ENCODE data around the gene TGIF1.

DNA sequence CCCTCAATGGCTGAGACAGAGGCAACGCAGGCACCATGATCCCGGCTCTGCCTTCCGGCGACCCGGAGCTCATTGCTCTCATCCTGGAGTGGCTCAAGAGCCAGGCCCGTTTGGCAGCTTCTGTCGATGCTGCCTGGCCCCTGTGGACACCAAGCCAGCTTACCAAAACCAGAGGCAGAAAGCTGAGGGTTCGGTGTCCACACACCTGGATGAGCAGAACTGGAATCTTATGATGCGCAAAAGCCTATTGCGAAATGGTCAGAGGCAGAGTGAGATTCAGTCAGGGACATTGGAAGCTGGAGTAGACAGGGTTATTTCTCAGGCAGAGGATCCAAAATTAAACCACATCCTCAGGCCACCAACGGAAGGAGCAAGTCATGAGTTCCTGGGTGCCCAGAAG, 34.9 kb upstream of the TGIF1 start:
- TF ChIP-seq POLR2A (IDR thresholded peaks at IDR 0.05), result no peak
- no peak for TF ChIP-seq CTCF (IDR thresholded peaks at IDR 0.05)

Data from Peyer's patch (tissue), 4 donors.